ENCODE data around the gene CCDC77. TPM values are rescaled to one million over a fixed set of nuclear protein-coding genes. Genes with fewer than 3 reads are reported as not detected.

The CCDC77 gene
- total RNA-seq, 1 experiment from 2014 or later: 7.2 TPM

DNA sequence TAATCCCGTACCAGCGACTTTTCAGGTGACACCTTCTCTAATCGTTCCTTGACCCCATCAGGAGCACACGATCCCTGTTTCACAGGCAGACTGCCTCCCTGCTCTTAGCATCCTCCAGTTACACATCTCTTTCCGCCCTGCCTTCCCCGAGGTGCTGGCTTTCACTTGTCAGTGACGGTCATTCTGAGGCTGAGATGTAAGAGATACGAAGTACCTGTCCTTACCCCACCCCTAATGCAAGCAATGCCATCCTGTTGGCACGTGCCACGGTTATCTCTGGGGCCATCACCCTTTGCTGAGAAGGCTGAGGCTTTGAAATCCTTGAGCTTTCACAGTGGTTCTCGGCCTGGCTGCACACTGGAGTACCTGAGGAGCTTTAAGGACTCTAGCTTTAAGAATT lies 82.7 kb downstream of the CCDC77 start:
- BruUV-seq (replicated peaks): no TSS peak
- peaks cover 44% of the 10 kb centered on the region for H3K27me3 Mint-ChIP-seq (ENCODE audit: insufficient read depth, unreplicated experiment)
- H3K4me3 Mint-ChIP-seq (ENCODE audit: unreplicated experiment): no peak overlapping the region
- no peaks in the 10 kb centered on the region for H3K9me3 Mint-ChIP-seq (ENCODE audit: unreplicated experiment)
- no peaks in the 10 kb centered on the region for H3K36me3 Mint-ChIP-seq (ENCODE audit: insufficient read depth, unreplicated experiment)
- intact Hi-C loops (cut with micrococcal nuclease): no loop called here
- no peak overlapping the region for H3K27ac Mint-ChIP-seq (ENCODE audit: low read depth, unreplicated experiment)
- H3K4me1 Mint-ChIP-seq (ENCODE audit: insufficient read depth, unreplicated experiment): no peaks in the 10 kb centered on the region
- no peak for DNase-seq (ENCODE audit: unreplicated experiment)
- TF ChIP-seq, protein P1, sequence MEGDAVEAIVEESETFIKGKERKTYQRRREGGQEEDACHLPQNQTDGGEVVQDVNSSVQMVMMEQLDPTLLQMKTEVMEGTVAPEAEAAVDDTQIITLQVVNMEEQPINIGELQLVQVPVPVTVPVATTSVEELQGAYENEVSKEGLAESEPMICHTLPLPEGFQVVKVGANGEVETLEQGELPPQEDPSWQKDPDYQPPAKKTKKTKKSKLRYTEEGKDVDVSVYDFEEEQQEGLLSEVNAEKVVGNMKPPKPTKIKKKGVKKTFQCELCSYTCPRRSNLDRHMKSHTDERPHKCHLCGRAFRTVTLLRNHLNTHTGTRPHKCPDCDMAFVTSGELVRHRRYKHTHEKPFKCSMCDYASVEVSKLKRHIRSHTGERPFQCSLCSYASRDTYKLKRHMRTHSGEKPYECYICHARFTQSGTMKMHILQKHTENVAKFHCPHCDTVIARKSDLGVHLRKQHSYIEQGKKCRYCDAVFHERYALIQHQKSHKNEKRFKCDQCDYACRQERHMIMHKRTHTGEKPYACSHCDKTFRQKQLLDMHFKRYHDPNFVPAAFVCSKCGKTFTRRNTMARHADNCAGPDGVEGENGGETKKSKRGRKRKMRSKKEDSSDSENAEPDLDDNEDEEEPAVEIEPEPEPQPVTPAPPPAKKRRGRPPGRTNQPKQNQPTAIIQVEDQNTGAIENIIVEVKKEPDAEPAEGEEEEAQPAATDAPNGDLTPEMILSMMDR (IDR thresholded peaks at IDR 0.05; ENCODE audit: unreplicated experiment): no peak
- POLR2A ChIA-PET: no interaction called here
- CTCF ChIA-PET: interaction anchor here (0.7 to 1.1 kb wide), 3 partner anchors 9 to 29 kb away, joined by 3 read pairs; no protein-coding TSS in a partner anchor

DNA sequence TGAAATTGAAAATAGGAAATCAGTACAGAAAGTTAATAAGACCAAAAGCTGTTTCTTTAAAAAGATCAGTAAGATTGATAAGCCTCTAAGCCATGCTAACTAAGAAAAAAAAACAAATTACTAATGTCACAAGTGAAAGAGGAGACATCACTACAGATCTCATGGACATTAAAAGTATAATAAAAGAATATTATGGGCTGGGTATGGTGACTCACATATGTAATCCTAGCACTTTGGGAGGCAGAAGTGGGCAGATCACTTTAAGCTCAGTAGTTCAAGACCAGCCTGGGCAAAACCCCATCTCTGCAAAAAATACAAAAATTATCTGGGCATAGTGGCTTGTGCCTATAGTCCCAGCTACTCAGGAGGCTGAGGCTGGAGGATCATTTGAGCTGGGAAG lies 88.8 kb downstream of the CCDC77 start:
- H3K36me3 Mint-ChIP-seq (ENCODE audit: insufficient read depth, unreplicated experiment): no peaks in the 10 kb centered on the region
- H3K4me1 Mint-ChIP-seq (ENCODE audit: insufficient read depth, unreplicated experiment): no peaks in the 10 kb centered on the region
- no peak overlapping the region for H3K27ac Mint-ChIP-seq (ENCODE audit: low read depth, unreplicated experiment)
- CTCF ChIA-PET: interaction anchor here (0.7 kb wide), 1 partner anchor 40 kb away, joined by 3 read pairs; no protein-coding TSS in a partner anchor
- POLR2A ChIA-PET: interaction anchor here (0.6 kb wide), 1 partner anchor 27 kb away, joined by 5 read pairs; no protein-coding TSS in a partner anchor
- H3K27me3 Mint-ChIP-seq (ENCODE audit: insufficient read depth, unreplicated experiment): peaks cover 2% of the 10 kb centered on the region
- TF ChIP-seq, protein P1 (IDR thresholded peaks at IDR 0.05; ENCODE audit: unreplicated experiment): no peak
- H3K9me3 Mint-ChIP-seq (ENCODE audit: unreplicated experiment): no peaks in the 10 kb centered on the region
- no peak overlapping the region for H3K4me3 Mint-ChIP-seq (ENCODE audit: unreplicated experiment)
- BruUV-seq (replicated peaks): no TSS peak
- intact Hi-C loops (cut with micrococcal nuclease): no loop called here
- no peak for DNase-seq (ENCODE audit: unreplicated experiment)

Other genes with a start within 250 kb of the CCDC77 start
- not detected in 2 replicates for gene SLC6A12, start 187.5 kb upstream of the CCDC77 start, total RNA-seq (2022)
- gene SLC6A13, start 138.8 kb upstream of the CCDC77 start, total RNA-seq (2022): 0.72 and 1.3 TPM in 2 replicates
- 58.0 and 71.6 TPM in 2 replicates for gene KDM5A, start 12.3 kb upstream of the CCDC77 start, total RNA-seq (2022)
- 0.68 and 0.76 TPM in 2 replicates for gene B4GALNT3, start 58.3 kb downstream of the CCDC77 start, total RNA-seq (2022)

All from MCF 10A (cell line).